IPS DF 6.9 (cell line): Measurements from ENCODE around the gene FBXO15.

Source experiments
- DNase-seq: peaks from one replicate; pipeline ENCODE4 v3.0.0-alpha.2; 2013; ENCODE audit warnings: low read depth, low spot score
- H3K27ac ChIP-seq: one replicate; pipeline ENCODE4 v1.5.1; 2013; ENCODE audit warnings: low read length, control low read depth
- H3K27me3 ChIP-seq: 2 replicates; pipeline ENCODE4 v1.6.1; 2013; ENCODE audit warnings: mild to moderate bottlenecking, low read length; ENCODE audit not compliant: control insufficient read depth, insufficient read depth
- H3K36me3 ChIP-seq: 2 replicates; pipeline ENCODE4 v1.6.1; 2013; ENCODE audit warnings: low read length; ENCODE audit not compliant: control insufficient read depth, insufficient read depth
- H3K4me1 ChIP-seq: 2 replicates; pipeline ENCODE4 v1.6.1; 2013; ENCODE audit warnings: low read length; ENCODE audit not compliant: control insufficient read depth, insufficient read depth
- H3K4me3 ChIP-seq: 2 replicates; pipeline ENCODE4 v1.5.1; 2013; ENCODE audit warnings: mild to moderate bottlenecking, low read length
- H3K9me3 ChIP-seq: 2 replicates; pipeline ENCODE4 v1.6.1; 2013; ENCODE audit warnings: low read length, inconsistent platforms; ENCODE audit not compliant: control insufficient read depth, insufficient read depth
- WGBS: extraction: QIAGEN DNeasy Blood & Tissue Kit; methylation state at CpG from one replicate; pipeline ENCODE4 v1.1.7; 2013; ENCODE audit warnings: mixed read lengths, missing lambda C conversion rate; ENCODE audit not compliant: insufficient read length, insufficient coverage; 5-methylcytosine and 5-hydroxymethylcytosine counted together

The FBXO15 gene

GRCh38 chr18:74154716-74155115 lies 7.1 kb upstream of the FBXO15 start:
- no peak overlapping the region for H3K27ac ChIP-seq
- H3K27me3 ChIP-seq = no peaks in the 10 kb centered on the region
- 0 out of 2 replicates have a peak, but pooled peaks cover under 1% of the 10 kb centered on the region for H3K4me1 ChIP-seq
- H3K36me3 ChIP-seq = peaks cover 7% of the 10 kb centered on the region; the same call in 1 of the 2 replicates
- no peak for DNase-seq
- H3K9me3 ChIP-seq = no peaks in the 10 kb centered on the region
- no peak overlapping the region for H3K4me3 ChIP-seq
- WGBS = no CpG with 5 or more reads among the region's 4 CpGs

GRCh38 chr18:74153793-74154192 lies 6.2 kb upstream of the FBXO15 start:
- 0 out of 2 replicates have a peak, but pooled peaks cover 2% of the 10 kb centered on the region for H3K4me1 ChIP-seq
- no peak for DNase-seq
- H3K4me3 ChIP-seq = no peak overlapping the region
- no CpG with 5 or more reads among the region's 4 CpGs for WGBS
- H3K36me3 ChIP-seq = peaks cover 5% of the 10 kb centered on the region; the same call in 1 of the 2 replicates
- no peaks in the 10 kb centered on the region for H3K27me3 ChIP-seq
- H3K9me3 ChIP-seq = no peaks in the 10 kb centered on the region
- H3K27ac ChIP-seq = no peak overlapping the region

GRCh38 chr18:74153377-74153776 lies 5.7 kb upstream of the FBXO15 start:
- Histone ChIP-seq H3K27me3 (no peaks in the 10 kb centered on the region), H3K4me3 (no peak overlapping the region), H3K36me3 (peaks cover 4% of the 10 kb centered on the region; the same call in 1 of the 2 replicates), H3K9me3 (no peaks in the 10 kb centered on the region), H3K4me1 (0 out of 2 replicates have a peak, but pooled peaks cover 2% of the 10 kb centered on the region), H3K27ac (no peak overlapping the region)
- WGBS = no CpG with 5 or more reads among the region's 4 CpGs
- no peak for DNase-seq

DNA sequence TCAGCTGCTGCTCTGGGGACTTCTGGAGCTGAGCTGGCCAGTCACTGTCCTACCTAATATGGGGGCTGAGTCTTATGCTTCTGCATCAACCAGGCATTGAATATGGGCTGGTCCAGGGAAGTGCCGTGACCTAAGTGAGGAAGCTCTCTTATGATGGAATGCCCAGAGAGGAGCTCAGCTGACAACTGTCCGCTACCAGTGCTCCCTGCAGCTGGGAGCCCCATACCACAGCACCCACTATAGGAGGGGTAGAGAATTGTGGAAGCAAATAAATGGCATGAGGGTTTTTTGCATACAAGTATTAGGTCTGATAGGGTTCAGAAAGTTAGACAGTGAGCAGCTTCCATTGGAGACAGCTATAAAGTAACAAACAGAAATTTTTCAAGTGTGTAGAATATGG lies 5.2 kb upstream of the FBXO15 start:
- peaks cover 4% of the 10 kb centered on the region; the same call in 1 of the 2 replicates for H3K36me3 ChIP-seq

DNA sequence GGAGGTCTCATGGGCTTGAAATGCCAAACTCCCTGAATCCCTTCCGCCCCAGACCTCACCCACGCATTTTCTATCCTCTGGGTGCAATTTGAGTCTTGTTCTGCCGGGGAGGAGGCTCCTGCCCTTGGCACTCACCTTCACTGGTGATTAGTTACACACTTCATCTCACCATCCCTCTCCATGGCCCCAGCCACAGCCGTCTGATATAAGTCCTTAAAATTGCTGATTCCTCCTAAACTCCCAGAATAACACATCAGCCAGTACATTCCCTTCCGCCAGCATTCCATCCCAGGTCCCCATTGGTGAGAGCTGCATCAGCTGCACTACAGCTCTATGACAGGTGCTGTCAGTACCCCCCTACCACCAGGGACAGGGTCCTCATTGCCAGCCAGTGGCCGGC lies 4.6 kb upstream of the FBXO15 start:
- no peaks in the 10 kb centered on the region for H3K9me3 ChIP-seq
- DNase-seq = no peak
- 0 out of 2 replicates have a peak, but pooled peaks cover 2% of the 10 kb centered on the region for H3K4me1 ChIP-seq
- no peak overlapping the region for H3K4me3 ChIP-seq
- no CpG with 5 or more reads among the region's 6 CpGs for WGBS
- no peak overlapping the region for H3K27ac ChIP-seq
- no peaks in the 10 kb centered on the region for H3K27me3 ChIP-seq
- peaks cover 4% of the 10 kb centered on the region; the same call in 1 of the 2 replicates for H3K36me3 ChIP-seq

More for the DNA sequence above, 5.2 kb upstream of the FBXO15 start:
- H3K27me3 ChIP-seq = no peaks in the 10 kb centered on the region
- no CpG with 5 or more reads among the region's 2 CpGs for WGBS
- H3K4me1 ChIP-seq = 0 out of 2 replicates have a peak, but pooled peaks cover 2% of the 10 kb centered on the region
- H3K27ac ChIP-seq = no peak overlapping the region
- no peaks in the 10 kb centered on the region for H3K9me3 ChIP-seq
- no peak for DNase-seq
- no peak overlapping the region for H3K4me3 ChIP-seq

- no peak for DNase-seq
Observed at GRCh38 chr18:74149878-74150277, 2.2 kb upstream of the FBXO15 start.

GRCh38 chr18:74148543-74149070 lies 973 bp upstream of the FBXO15 start:
- H3K4me3 ChIP-seq = peak overlapping the region; percentile 94
- no peaks in the 10 kb centered on the region for H3K27me3 ChIP-seq
- no peaks in the 10 kb centered on the region for H3K9me3 ChIP-seq
- 0 out of 2 replicates have a peak, but pooled peaks cover 2% of the 10 kb centered on the region for H3K4me1 ChIP-seq
- WGBS = no CpG with 5 or more reads among the region's 25 CpGs
- DNase-seq = no peak
- no peaks in the 10 kb centered on the region for H3K36me3 ChIP-seq
- H3K27ac ChIP-seq = no peak overlapping the region

More at GRCh38 chr18:74149878-74150277, 2.2 kb upstream of the FBXO15 start:
- no CpG with 5 or more reads among the region's 5 CpGs for WGBS
- no peak overlapping the region for H3K4me3 ChIP-seq
- H3K9me3 ChIP-seq = no peaks in the 10 kb centered on the region
- no peak overlapping the region for H3K27ac ChIP-seq
- no peaks in the 10 kb centered on the region for H3K27me3 ChIP-seq
- no peaks in the 10 kb centered on the region for H3K36me3 ChIP-seq
- 0 out of 2 replicates have a peak, but pooled peaks cover 2% of the 10 kb centered on the region for H3K4me1 ChIP-seq

- H3K36me3 ChIP-seq = no peaks in the 10 kb centered on the region
- no peak overlapping the region for H3K27ac ChIP-seq
- no peaks in the 10 kb centered on the region for H3K27me3 ChIP-seq
- H3K9me3 ChIP-seq = no peaks in the 10 kb centered on the region
- no CpG with 5 or more reads among the region's 28 CpGs for WGBS
- DNase-seq = no peak
- H3K4me1 ChIP-seq = 0 out of 2 replicates have a peak, but pooled peaks cover 2% of the 10 kb centered on the region
- peak overlapping the region; percentile 51; the same call in 1 of the 2 replicates for H3K4me3 ChIP-seq
Observed at GRCh38 chr18:74147491-74147778, 199 bp downstream of the FBXO15 start.

GRCh38 chr18:74146756-74147155 lies 878 bp downstream of the FBXO15 start:
- no peak for DNase-seq
- no peaks in the 10 kb centered on the region for H3K36me3 ChIP-seq
- H3K27me3 ChIP-seq = no peaks in the 10 kb centered on the region
- no CpG with 5 or more reads among the region's 3 CpGs for WGBS
- no peak overlapping the region for H3K27ac ChIP-seq
- H3K9me3 ChIP-seq = no peaks in the 10 kb centered on the region
- 0 out of 2 replicates have a peak, but pooled peaks cover 2% of the 10 kb centered on the region for H3K4me1 ChIP-seq
- no peak overlapping the region for H3K4me3 ChIP-seq

DNA sequence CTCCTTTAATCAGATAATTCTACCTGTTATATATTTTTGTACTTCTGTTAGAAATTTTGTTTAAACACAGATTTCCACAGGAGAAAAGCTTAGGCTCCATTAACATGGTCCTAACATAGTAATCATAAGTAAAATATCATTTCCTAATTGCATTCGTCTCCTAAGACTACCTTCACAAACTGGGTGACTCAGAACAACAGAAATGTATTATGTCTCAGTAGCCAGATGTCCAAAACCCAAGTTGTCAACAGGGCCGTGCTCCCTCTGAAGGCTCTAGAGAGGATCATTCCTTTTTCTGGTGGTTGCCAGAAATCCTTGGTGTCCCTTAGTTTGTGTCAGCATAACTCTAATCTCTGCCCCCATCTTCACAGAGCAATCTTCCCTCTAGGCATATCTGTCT lies 5.4 kb downstream of the FBXO15 start:
- no peak overlapping the region for H3K27ac ChIP-seq
- DNase-seq = no peak
- H3K4me3 ChIP-seq = no peak overlapping the region
- WGBS = no CpG with 5 or more reads among the region's 2 CpGs
- no peaks in the 10 kb centered on the region for H3K9me3 ChIP-seq
- no peaks in the 10 kb centered on the region; the same call in 1 of the 2 replicates for H3K36me3 ChIP-seq
- H3K27me3 ChIP-seq = no peaks in the 10 kb centered on the region
- no peaks in the 10 kb centered on the region for H3K4me1 ChIP-seq

DNA sequence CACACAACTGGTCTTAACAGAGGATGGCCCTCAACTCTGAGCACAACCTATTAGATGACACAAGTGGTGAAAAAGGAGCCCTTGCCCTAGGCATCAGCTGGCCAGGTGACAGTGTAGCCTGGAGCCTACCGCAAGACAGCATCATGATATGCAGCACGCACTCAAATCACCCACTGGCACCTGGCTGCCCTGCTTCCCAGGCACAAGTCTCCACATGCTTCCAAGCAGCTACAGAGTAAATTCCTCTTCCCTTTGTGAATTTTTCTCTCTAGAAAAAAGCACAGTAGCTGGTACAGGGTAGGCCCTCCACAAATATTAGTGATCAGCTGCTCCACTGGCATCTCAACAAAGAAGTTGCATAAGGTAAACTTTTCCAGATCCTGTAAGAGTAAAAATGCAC lies 6.0 kb downstream of the FBXO15 start:
- no peaks in the 10 kb centered on the region for H3K9me3 ChIP-seq
- no peaks in the 10 kb centered on the region; the same call in 1 of the 2 replicates for H3K36me3 ChIP-seq
- H3K4me1 ChIP-seq = no peaks in the 10 kb centered on the region
- H3K27ac ChIP-seq = no peak overlapping the region
- no peak for DNase-seq
- whole genome bisulfite sequencing = no CpG with 5 or more reads among the region's 2 CpGs
- H3K4me3 ChIP-seq = no peak overlapping the region
- no peaks in the 10 kb centered on the region for H3K27me3 ChIP-seq
